Tibial artery (tissue), 4 donors: ENCODE measurements around the gene SLC28A2.
"Not testable (repeated sequence)": the region's sequence is repeated elsewhere in the genome, so short reads cannot be mapped to it uniquely, and the experiment has no call there.

Experiments used
- DNase-seq, 2 donors: peaks; one replicate each; pipeline ENCODE4 v3.0.0-alpha.2; 2019
- H3K27ac ChIP-seq, 2 donors: fragments of 200-600 bp; sonication (generic) in 1 of 2; 1 replicate in 1 of 2; 2 replicates in 1 of 2; pipeline ENCODE4 v1.5.1; 2018 to 2019; ENCODE audit warnings: mild to moderate bottlenecking in 1 of 2
- H3K27me3 ChIP-seq, 2 donors: fragments of 200-600 bp; sonication (generic) in 1 of 2; one replicate each; pipeline versions ENCODE4 v1.5.1 to v1.6.0; 2016 to 2019
- H3K36me3 ChIP-seq, 3 donors: fragments of 200-600 bp; sonication (generic) in 2 of 3; one replicate each; pipeline ENCODE4 v1.5.1; 2016 to 2019; ENCODE audit warnings: mild to moderate bottlenecking in 2 of 3
- H3K4me1 ChIP-seq, 4 donors: fragments of 200-600 bp; sonication (generic) in 2 of 4; 1 replicate in 3 of 4; 2 replicates in 1 of 4; pipeline ENCODE4 v1.5.1; 2016 to 2019
- H3K4me3 ChIP-seq, 2 donors: fragments of 200-600 bp; sonication (generic) in 1 of 2; 1 replicate in 1 of 2; 2 replicates in 1 of 2; pipeline ENCODE4 v1.5.1; 2018 to 2019; ENCODE audit warnings: mild to moderate bottlenecking in 2 of 2
- H3K9me3 ChIP-seq, 3 donors: fragments of 200-600 bp; sonication (generic) in 1 of 3; one replicate each; pipeline ENCODE4 v1.5.1; 2016 to 2019
- CTCF ChIP-seq, 2 experiments: fragments of 200-600 bp in 1 of 2; fragments of 450-650 bp in 1 of 2; IDR thresholded peaks; one replicate each; pipeline ENCODE4 v1.5.1; 2017 to 2019; ENCODE audit warnings: antibody characterized with exemption in 2 of 2, mild to moderate bottlenecking in 1 of 2, moderate library complexity in 1 of 2
- intact Hi-C: fragments of 100-400 bp; cut with DNase I; formaldehyde crosslinking; loops from one replicate; pipeline ENCODE4 v1.15.0; 2023; ENCODE audit warnings: low total_unique reads

SLC28A2 gene

GRCh38 chr15:45285413-45285812 lies 33.4 kb downstream of the SLC28A2 start:
- Histone ChIP-seq H3K27me3 (no peaks in the 10 kb centered on the region), H3K27ac (no peak overlapping the region), H3K36me3 (no peaks in the 10 kb centered on the region), H3K9me3 (no peaks in the 10 kb centered on the region), H3K4me3 (no peak overlapping the region), H3K4me1 (no peaks in the 10 kb centered on the region)
- DNase-seq, result no peak
- intact Hi-C loops, result no loop called here
- TF ChIP-seq CTCF (IDR thresholded peaks at IDR 0.05), result no peak

GRCh38 chr15:45287390-45287956 lies 35.4 kb downstream of the SLC28A2 start:
- no peak for DNase-seq
- Histone ChIP-seq H3K4me1 (no peaks in the 10 kb centered on the region), H3K27me3 (peaks cover 0 to 4% of the 10 kb centered on the region in 2 donors), H3K27ac (no peak overlapping the region), H3K9me3 (no peaks in the 10 kb centered on the region), H3K36me3 (no peaks in the 10 kb centered on the region), H3K4me3 (no peak overlapping the region)
- no peak for TF ChIP-seq CTCF (IDR thresholded peaks at IDR 0.05)
- intact Hi-C loops, result no loop called here

GRCh38 chr15:45288947-45289346 lies 36.9 kb downstream of the SLC28A2 start:
- Histone ChIP-seq H3K36me3 (no peaks in the 10 kb centered on the region), H3K9me3 (no peaks in the 10 kb centered on the region), H3K4me1 (no peaks in the 10 kb centered on the region), H3K27ac (no peak overlapping the region), H3K27me3 (peaks cover 0 to 4% of the 10 kb centered on the region in 2 donors), H3K4me3 (no peak overlapping the region)
- no peak for DNase-seq
- TF ChIP-seq CTCF (IDR thresholded peaks at IDR 0.05), result no peak
- intact Hi-C loops, result no loop called here

GRCh38 chr15:45291822-45292582 lies 40.0 kb downstream of the SLC28A2 start:
- intact Hi-C loops, result no loop called here
- H3K9me3 ChIP-seq, result no peaks in the 10 kb centered on the region

GRCh38 chr15:45293326-45293725 lies 41.3 kb downstream of the SLC28A2 start:
- H3K36me3 ChIP-seq, H3K4me1 ChIP-seq, DNase-seq, H3K9me3 ChIP-seq, intact Hi-C loops, H3K4me3 ChIP-seq, H3K27ac ChIP-seq: not testable (repeated sequence)
- H3K27me3 ChIP-seq, result peaks cover 0 to 10% of the 10 kb centered on the region in 2 donors

More at GRCh38 chr15:45291822-45292582, 40.0 kb downstream of the SLC28A2 start:
- TF ChIP-seq CTCF (IDR thresholded peaks at IDR 0.05), result no peak
- peaks cover 0 to 4% of the 10 kb centered on the region in 2 donors for H3K27me3 ChIP-seq
- no peak for DNase-seq
- H3K27ac ChIP-seq, result no peak overlapping the region
- H3K4me1 ChIP-seq, result no peaks in the 10 kb centered on the region
- no peaks in the 10 kb centered on the region for H3K36me3 ChIP-seq
- no peak overlapping the region for H3K4me3 ChIP-seq

- H3K4me1 ChIP-seq, H3K27me3 ChIP-seq, intact Hi-C loops, H3K27ac ChIP-seq, DNase-seq, H3K9me3 ChIP-seq, H3K36me3 ChIP-seq, H3K4me3 ChIP-seq: not testable (repeated sequence)
Measured at GRCh38 chr15:45298964-45299378, 46.9 kb downstream of the SLC28A2 start.
